Liver (tissue), 9 donors: Measurements from ENCODE around the gene AKR1A1. TPM values are rescaled to one million over a fixed set of nuclear protein-coding genes. Genes with fewer than 3 reads are reported as not detected.
"Not testable (repeated sequence)": the region's sequence is repeated elsewhere in the genome, so short reads cannot be mapped to it uniquely, and the experiment has no call there.

Experiments used
- DNase-seq: peaks from one replicate; pipeline ENCODE4 v3.0.0-alpha.2; 2017; ENCODE audit warnings: low spot score
- H3K27ac ChIP-seq, 2 donors: one replicate each; pipeline ENCODE4 v1.7.0; 2013; ENCODE audit warnings: inconsistent platforms in 2 of 2, low read length in 2 of 2, control low read depth in 1 of 2, low read depth in 1 of 2, mild to moderate bottlenecking in 1 of 2
- H3K27me3 ChIP-seq, 4 donors: one replicate each; pipeline versions ENCODE4 v1.6.1 to v1.7.0; 2013; ENCODE audit warnings: low read length in 3 of 4, inconsistent platforms in 1 of 4, mild to moderate bottlenecking in 1 of 4, moderate library complexity in 1 of 4; ENCODE audit not compliant: control insufficient read depth in 4 of 4, insufficient read depth in 4 of 4
- H3K36me3 ChIP-seq, 4 donors: one replicate each; pipeline versions ENCODE4 v1.6.1 to v1.7.0; 2013; ENCODE audit warnings: low read length in 3 of 4, mild to moderate bottlenecking in 3 of 4, low read depth in 1 of 4, moderate library complexity in 1 of 4; ENCODE audit not compliant: control insufficient read depth in 4 of 4, insufficient read depth in 3 of 4
- H3K4me1 ChIP-seq, 4 donors: one replicate each; pipeline versions ENCODE4 v1.6.1 to v1.7.0; 2013; ENCODE audit warnings: low read length in 3 of 4, mild to moderate bottlenecking in 3 of 4, moderate library complexity in 1 of 4; ENCODE audit not compliant: control insufficient read depth in 4 of 4, insufficient read depth in 4 of 4
- H3K4me3 ChIP-seq, 3 donors: one replicate each; pipeline versions ENCODE4 v1.6.1 to v1.7.0; 2013; ENCODE audit warnings: low read length in 3 of 3, control low read depth in 1 of 3, low read depth in 1 of 3, mild to moderate bottlenecking in 1 of 3
- H3K9ac ChIP-seq, 2 donors: one replicate each; pipeline ENCODE4 v1.7.0; 2013; ENCODE audit warnings: low read length in 2 of 2, mild to moderate bottlenecking in 2 of 2, moderate library complexity in 2 of 2, control low read depth in 1 of 2, low read depth in 1 of 2
- H3K9me3 ChIP-seq, 4 donors: one replicate each; pipeline versions ENCODE4 v1.6.1 to v1.7.0; 2013; ENCODE audit warnings: low read length in 3 of 4; ENCODE audit not compliant: control insufficient read depth in 4 of 4
- ATF3 ChIP-seq: IDR thresholded peaks from 2 replicates; pipeline ENCODE4 v1.6.1; 2016; ENCODE audit warnings: antibody characterized with exemption
- CTCF ChIP-seq: fragments of 150-350 bp; IDR thresholded peaks from 2 replicates; pipeline ENCODE4 v1.5.1; 2017; ENCODE audit warnings: improper control_type of control experiment, low read depth, low read length; ENCODE audit not compliant: missing input control
- EGR1 ChIP-seq, 2 donors: IDR thresholded peaks; 2 replicates each; pipeline ENCODE4 v1.6.1; 2016 to 2018; ENCODE audit warnings: antibody characterized with exemption in 2 of 2, low read depth in 2 of 2
- FOXA1 ChIP-seq: IDR thresholded peaks from 2 replicates; pipeline ENCODE4 v1.6.1; 2016; ENCODE audit warnings: antibody characterized with exemption
- FOXA2 ChIP-seq: IDR thresholded peaks from 2 replicates; pipeline ENCODE4 v1.6.1; 2016; ENCODE audit warnings: antibody characterized with exemption
- GABPA ChIP-seq, 2 donors: IDR thresholded peaks in 1 of 2; conservative IDR thresholded peaks in 1 of 2; 2 replicates each; pipeline ENCODE4 v1.6.1; 2016; ENCODE audit warnings: antibody characterized with exemption in 2 of 2, mild to moderate bottlenecking in 1 of 2, moderate library complexity in 1 of 2
- HNF4A ChIP-seq, 2 donors: conservative IDR thresholded peaks; 2 replicates each; pipeline ENCODE4 v1.6.1; 2016; ENCODE audit warnings: antibody characterized with exemption in 2 of 2, mild to moderate bottlenecking in 2 of 2
- HNF4G ChIP-seq: IDR thresholded peaks from 2 replicates; pipeline ENCODE4 v1.6.1; 2016; ENCODE audit warnings: antibody characterized with exemption
- JUND ChIP-seq, 2 donors: IDR thresholded peaks; 2 replicates each; pipeline ENCODE4 v1.6.1; 2016; ENCODE audit warnings: antibody characterized with exemption in 2 of 2
- NR2F2 ChIP-seq: IDR thresholded peaks from 2 replicates; pipeline ENCODE4 v1.6.1; 2016; ENCODE audit warnings: antibody characterized with exemption
- RAD21 ChIP-seq, 2 donors: IDR thresholded peaks; 2 replicates each; pipeline ENCODE4 v1.6.1; 2016; ENCODE audit warnings: antibody characterized with exemption in 2 of 2, mild to moderate bottlenecking in 2 of 2
- RXRA ChIP-seq, 2 donors: IDR thresholded peaks; 2 replicates each; pipeline ENCODE4 v1.6.1; 2017 to 2018; ENCODE audit warnings: antibody characterized with exemption in 2 of 2, mild to moderate bottlenecking in 1 of 2
- TAF1 ChIP-seq: conservative IDR thresholded peaks from 2 replicates; pipeline ENCODE4 v1.6.1; 2016; ENCODE audit warnings: antibody characterized with exemption, mild to moderate bottlenecking
- YY1 ChIP-seq: IDR thresholded peaks from 2 replicates; pipeline ENCODE4 v1.6.1; 2016; ENCODE audit warnings: antibody characterized with exemption, mild to moderate bottlenecking
- WGBS: extraction: QIAGEN DNeasy Blood & Tissue Kit; methylation state at CpG from one replicate; pipeline ENCODE4 v1.1.7; 2013; 5-methylcytosine and 5-hydroxymethylcytosine counted together
- polyA plus RNA-seq, 2 donors: library from polyadenylated mRNA; stranded (reverse) in 1 of 2; unstranded in 1 of 2; fragments of 200-250 nt in 1 of 2; fragments of >200 nt in 1 of 2; fragmentation: Nextera tagmentation in 1 of 2; extraction: Ambion mirVana in 1 of 2; gene quantifications; one replicate each; pipeline versions ENCODE4 v1.2.1 to v1.2.3, GENCODE V29; 2013 to 2015
- total RNA-seq, 2 donors: library from RNA; depleted of rRNA; stranded (reverse); fragments of >200 nt; gene quantifications; one replicate each; pipeline ENCODE4 v1.2.3, GENCODE V29; 2014
- TF ChIP-seq, protein P1 (sequence below): IDR thresholded peaks from 2 replicates; pipeline ENCODE4 v1.6.1; 2016; ENCODE audit warnings: antibody characterized with exemption, mild to moderate bottlenecking
- TF ChIP-seq, protein P2 (sequence below): IDR thresholded peaks from 2 replicates; pipeline ENCODE4 v1.6.1; 2016; ENCODE audit warnings: antibody characterized with exemption
- TF ChIP-seq, protein P3 (sequence below): IDR thresholded peaks from 2 replicates; pipeline ENCODE4 v1.6.1; 2016; ENCODE audit warnings: antibody characterized with exemption
- donor health status: healthy.
- donor health status: healthy.
- donor health status: healthy.
- donor health status: healthy.
- donor health status: healthy.

AKR1A1 gene
- total and polyA plus RNA-seq, 4 donors: 86.3 to 253 (median 218) TPM

- no peak overlapping the region for H3K4me3 ChIP-seq
- H3K9ac ChIP-seq: no peak overlapping the region
- H3K9me3 ChIP-seq: no peaks in the 10 kb centered on the region
- no peaks in the 10 kb centered on the region for H3K27me3 ChIP-seq
- H3K36me3 ChIP-seq: peaks cover 0 to 12% (median 4%) of the 10 kb centered on the region in 4 donors
- no peak overlapping the region for H3K27ac ChIP-seq
- TF ChIP-seq HNF4A (conservative IDR thresholded peaks at IDR 0.05) (no peak), RAD21 (IDR thresholded peaks at IDR 0.05) (no peak), EGR1 (IDR thresholded peaks at IDR 0.05; ENCODE audit: low read depth in 2 of 2) (no peak), NR2F2 (no peak), FOXA2 (no peak), GABPA (IDR thresholded peaks at IDR 0.05 in 1 of 2, conservative IDR thresholded peaks at IDR 0.05 in 1 of 2) (no peak), TAF1 (no peak), ATF3 (no peak), YY1 (no peak), FOXA1 (no peak), JUND (IDR thresholded peaks at IDR 0.05) (no peak), RXRA (IDR thresholded peaks at IDR 0.05) (no peak), CTCF (no peak), HNF4G (no peak)
- TF ChIP-seq, protein P1, sequence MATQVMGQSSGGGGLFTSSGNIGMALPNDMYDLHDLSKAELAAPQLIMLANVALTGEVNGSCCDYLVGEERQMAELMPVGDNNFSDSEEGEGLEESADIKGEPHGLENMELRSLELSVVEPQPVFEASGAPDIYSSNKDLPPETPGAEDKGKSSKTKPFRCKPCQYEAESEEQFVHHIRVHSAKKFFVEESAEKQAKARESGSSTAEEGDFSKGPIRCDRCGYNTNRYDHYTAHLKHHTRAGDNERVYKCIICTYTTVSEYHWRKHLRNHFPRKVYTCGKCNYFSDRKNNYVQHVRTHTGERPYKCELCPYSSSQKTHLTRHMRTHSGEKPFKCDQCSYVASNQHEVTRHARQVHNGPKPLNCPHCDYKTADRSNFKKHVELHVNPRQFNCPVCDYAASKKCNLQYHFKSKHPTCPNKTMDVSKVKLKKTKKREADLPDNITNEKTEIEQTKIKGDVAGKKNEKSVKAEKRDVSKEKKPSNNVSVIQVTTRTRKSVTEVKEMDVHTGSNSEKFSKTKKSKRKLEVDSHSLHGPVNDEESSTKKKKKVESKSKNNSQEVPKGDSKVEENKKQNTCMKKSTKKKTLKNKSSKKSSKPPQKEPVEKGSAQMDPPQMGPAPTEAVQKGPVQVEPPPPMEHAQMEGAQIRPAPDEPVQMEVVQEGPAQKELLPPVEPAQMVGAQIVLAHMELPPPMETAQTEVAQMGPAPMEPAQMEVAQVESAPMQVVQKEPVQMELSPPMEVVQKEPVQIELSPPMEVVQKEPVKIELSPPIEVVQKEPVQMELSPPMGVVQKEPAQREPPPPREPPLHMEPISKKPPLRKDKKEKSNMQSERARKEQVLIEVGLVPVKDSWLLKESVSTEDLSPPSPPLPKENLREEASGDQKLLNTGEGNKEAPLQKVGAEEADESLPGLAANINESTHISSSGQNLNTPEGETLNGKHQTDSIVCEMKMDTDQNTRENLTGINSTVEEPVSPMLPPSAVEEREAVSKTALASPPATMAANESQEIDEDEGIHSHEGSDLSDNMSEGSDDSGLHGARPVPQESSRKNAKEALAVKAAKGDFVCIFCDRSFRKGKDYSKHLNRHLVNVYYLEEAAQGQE: no peak
- 41% methylated on average over 1 of the region's 1 CpG for WGBS
- no peak for DNase-seq
- H3K4me1 ChIP-seq: peaks cover 9 to 25% (median 19%) of the 10 kb centered on the region in 4 donors
These were observed 39.2 kb downstream of the AKR1A1 start for GRCh38 chr1:45589861-45590260.

DNA sequence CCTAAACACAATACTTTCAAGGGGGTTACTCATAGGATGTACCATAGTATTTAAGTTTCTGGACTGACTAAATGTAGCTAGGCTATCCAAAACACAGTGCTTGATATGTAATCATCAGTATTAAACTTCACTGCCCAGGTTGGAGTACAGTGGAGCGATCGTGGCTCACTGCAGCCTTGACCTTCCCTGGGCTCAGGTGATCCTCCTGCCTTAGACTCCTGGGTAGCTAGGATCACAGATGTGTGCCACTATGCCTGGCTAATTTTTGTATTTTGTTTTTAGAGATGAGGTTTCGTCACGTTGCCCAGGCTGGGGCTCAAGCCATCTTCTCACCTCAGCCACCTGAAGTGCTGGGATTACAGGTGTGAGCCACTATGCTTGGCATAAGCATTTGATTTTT lies 43.8 kb downstream of the AKR1A1 start:
- H3K36me3 ChIP-seq: peaks cover 0 to 12% (median 6%) of the 10 kb centered on the region in 4 donors

DNA sequence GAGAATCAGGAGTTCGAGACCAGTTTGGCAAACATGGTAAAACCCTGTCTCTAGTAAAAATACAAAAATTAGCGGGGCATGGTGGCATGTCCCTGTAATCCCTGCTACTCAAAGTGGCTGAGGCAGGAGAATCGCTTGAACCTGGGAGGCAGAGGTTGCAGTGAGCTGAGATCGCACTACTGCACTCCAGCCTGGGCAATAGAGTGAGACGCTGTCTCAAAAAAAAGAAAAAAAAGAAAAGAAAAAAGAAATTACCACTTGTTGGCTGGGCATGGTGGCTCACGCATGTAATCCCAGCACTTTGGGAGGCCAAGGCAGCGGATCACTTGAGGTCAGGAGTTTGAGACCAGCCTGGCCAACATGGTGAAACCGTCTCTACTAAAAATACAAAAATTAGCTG lies 46.1 kb downstream of the AKR1A1 start:
- not testable (repeated sequence) for H3K4me1 ChIP-seq, H3K27me3 ChIP-seq, H3K4me3 ChIP-seq, H3K9me3 ChIP-seq, H3K27ac ChIP-seq, H3K9ac ChIP-seq, DNase-seq
- WGBS: 98% methylated on average over 8 of the region's 8 CpGs
- H3K36me3 ChIP-seq: peaks cover 0 to 12% (median 6%) of the 10 kb centered on the region in 4 donors

More for the DNA sequence above, 43.8 kb downstream of the AKR1A1 start:
- TF ChIP-seq, protein P2, sequence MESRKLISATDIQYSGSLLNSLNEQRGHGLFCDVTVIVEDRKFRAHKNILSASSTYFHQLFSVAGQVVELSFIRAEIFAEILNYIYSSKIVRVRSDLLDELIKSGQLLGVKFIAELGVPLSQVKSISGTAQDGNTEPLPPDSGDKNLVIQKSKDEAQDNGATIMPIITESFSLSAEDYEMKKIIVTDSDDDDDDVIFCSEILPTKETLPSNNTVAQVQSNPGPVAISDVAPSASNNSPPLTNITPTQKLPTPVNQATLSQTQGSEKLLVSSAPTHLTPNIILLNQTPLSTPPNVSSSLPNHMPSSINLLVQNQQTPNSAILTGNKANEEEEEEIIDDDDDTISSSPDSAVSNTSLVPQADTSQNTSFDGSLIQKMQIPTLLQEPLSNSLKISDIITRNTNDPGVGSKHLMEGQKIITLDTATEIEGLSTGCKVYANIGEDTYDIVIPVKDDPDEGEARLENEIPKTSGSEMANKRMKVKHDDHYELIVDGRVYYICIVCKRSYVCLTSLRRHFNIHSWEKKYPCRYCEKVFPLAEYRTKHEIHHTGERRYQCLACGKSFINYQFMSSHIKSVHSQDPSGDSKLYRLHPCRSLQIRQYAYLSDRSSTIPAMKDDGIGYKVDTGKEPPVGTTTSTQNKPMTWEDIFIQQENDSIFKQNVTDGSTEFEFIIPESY: no peak
- TF ChIP-seq FOXA2 (no peak), HNF4G (no peak), ATF3 (no peak), HNF4A (conservative IDR thresholded peaks at IDR 0.05) (no peak), JUND (IDR thresholded peaks at IDR 0.05) (no peak), EGR1 (IDR thresholded peaks at IDR 0.05; ENCODE audit: low read depth in 2 of 2) (no peak)
- TF ChIP-seq, protein P3, sequence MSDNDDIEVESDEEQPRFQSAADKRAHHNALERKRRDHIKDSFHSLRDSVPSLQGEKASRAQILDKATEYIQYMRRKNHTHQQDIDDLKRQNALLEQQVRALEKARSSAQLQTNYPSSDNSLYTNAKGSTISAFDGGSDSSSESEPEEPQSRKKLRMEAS: no peak
- H3K27me3 ChIP-seq: no peaks in the 10 kb centered on the region
- H3K4me3 ChIP-seq: no peak overlapping the region
- peaks cover 0 to 8% (median 2%) of the 10 kb centered on the region in 4 donors for H3K4me1 ChIP-seq
- DNase-seq: no peak
- 96% methylated on average over 4 of the region's 4 CpGs for WGBS
- no peak overlapping the region for H3K27ac ChIP-seq
- no peaks in the 10 kb centered on the region for H3K9me3 ChIP-seq
- H3K9ac ChIP-seq: no peak overlapping the region
